HG03064 (cell line): ENCODE measurements around the gene SLC8A1.

Source experiments
- ATAC-seq: cut with Tn5 transposase; IDR thresholded peaks from one replicate; pipeline ENCODE4 v1.9.1; 2021; ENCODE audit warnings: low read depth; ENCODE audit not compliant: unreplicated experiment

Gene SLC8A1

GRCh38 chr2:40321822-40322221 lies 130.1 kb downstream of the SLC8A1 start:
- ATAC-seq: no peak

DNA sequence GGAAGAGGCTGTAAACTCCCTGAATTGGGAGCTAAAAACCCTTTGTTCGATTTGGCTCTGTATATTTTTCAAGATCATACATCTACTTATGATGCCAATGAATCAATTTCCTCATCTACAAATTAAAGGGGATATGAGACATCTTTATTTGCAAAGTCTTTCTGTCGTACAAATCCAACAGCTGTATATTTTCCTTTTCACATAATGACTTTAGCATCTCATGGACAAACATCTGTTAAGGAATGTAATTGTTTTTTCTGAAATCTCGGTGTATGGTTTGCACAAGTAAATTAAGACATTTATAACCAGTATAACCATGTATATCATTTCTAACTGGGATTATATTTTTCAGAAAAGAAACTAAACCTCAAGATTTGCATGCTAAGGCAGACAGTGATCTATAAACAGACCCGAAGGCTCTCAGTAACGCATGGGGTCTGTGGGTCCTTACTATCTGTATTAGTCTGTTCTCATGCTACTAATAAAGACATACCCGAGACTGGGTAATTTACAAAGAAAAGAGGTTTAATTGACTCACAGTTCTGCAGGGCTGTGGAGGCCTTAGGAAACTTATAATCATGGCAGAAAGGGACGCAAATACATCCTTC lies 130.8 kb downstream of the SLC8A1 start:
- ATAC-seq: no peak

DNA sequence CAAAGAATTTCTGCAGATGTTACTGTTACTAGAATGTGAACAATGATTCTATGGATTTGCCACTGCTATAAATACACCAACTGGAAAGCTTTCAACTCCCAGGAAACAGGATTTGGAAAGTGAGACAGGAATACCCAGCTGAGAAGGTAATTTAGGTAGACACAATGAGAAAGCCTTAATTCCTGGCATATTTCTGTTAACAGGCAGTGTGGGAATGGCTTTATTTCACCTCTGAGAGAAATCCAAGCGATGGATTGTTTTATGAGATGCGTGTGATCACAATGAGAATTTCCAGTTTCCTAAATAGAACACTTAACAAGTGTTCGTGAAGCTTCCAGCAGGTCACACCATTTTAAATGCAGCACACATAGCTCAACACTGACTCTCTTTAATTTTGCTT lies 133.0 kb downstream of the SLC8A1 start:
- ATAC-seq: no peak

DNA sequence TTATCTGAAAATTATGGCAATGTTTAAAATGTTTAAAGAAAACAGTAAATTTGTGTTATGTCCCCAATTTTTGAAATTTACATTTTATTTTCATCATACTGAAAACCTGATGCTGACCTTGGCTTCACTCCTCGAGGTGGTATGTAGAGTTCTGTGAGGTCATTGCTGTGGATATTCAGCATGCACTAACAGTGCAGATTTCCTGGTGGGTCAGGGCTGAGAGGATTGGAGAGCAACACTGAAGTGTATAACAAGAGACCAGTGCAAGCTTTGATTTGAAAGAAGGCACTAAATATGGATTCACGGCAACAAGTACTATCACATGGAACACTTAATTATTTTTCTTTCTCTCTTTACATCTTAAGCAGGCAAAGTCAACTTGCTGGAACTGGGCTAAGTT lies 134.1 kb downstream of the SLC8A1 start:
- no peak for ATAC-seq

DNA sequence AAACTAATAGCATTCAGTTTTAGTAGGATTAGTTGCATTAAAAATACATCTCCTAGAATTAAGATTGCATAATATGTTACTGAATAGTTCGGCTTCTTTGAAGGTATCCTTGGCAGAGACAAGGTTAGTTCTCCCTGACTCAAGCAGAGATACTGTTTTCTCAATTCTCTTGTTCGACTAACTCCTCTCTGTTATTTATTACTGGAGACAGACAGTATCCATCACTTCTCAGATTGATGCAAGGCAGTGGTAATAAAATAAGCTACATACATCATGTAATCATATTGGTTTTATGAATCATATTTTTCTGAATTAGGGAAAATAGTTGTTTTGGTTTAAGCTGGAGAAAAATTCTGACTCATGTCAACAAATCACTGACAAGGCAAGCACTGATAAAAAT lies 134.8 kb downstream of the SLC8A1 start:
- no peak for ATAC-seq

DNA sequence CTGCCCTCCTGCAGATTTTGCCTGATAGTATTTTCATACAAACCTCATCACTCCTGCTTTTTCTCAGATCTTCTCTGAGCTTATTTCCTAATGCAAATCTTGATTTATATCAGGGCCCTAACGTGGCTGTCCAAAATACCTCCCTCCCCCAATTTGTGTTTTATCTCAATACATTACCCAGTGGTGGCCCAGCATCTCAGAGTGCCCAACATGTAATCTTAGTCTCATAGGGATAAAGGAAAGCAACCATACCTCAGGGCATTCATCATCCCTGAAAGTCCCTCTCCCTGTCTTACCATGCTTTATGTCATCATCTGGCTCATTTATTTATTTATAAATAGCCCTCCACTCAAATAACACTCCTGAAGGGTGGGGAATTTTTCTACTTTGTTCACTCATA lies 135.3 kb downstream of the SLC8A1 start:
- ATAC-seq: no peak

DNA sequence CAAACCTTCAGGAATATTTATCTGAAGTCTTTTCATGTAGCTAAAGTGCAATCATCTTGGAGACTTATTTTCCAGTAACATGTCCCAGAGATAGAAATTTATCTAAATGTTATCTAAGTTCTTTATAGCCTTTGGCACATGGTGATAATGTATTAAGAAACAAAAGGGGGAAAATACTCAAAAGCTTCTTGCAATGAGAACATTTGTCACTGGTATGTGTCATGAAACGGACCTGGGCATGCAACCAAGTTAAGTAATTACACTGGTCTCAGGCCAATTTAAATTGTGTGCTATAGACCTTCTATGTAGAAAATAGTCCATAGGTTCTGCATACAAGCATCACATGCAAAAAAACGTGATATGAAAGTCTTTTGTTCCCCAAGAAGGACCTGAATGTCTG lies 136.2 kb downstream of the SLC8A1 start:
- ATAC-seq: no peak

GRCh38 chr2:40311026-40311425 lies 140.9 kb downstream of the SLC8A1 start:
- no peak for ATAC-seq

DNA sequence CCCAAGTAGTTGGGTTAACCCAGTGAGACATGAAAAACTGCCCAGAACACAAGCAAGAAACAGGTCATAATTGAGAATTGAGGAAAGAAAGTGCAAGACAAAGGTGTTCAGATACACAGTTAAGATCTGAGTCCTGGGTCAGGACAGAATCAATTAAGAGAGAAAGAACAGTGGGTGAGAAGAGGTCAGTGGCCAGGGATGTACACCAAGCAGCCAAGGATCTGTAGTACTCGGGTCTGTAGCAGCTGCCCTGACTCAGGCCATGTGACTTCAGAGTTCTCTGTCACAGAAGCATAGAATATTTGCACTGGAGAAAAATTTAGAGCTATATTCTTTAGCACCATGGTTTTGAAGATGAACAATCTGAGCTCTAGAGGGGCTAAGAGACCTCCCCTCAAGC lies 141.6 kb downstream of the SLC8A1 start:
- ATAC-seq: no peak

GRCh38 chr2:40304340-40304739 lies 147.6 kb downstream of the SLC8A1 start:
- no peak for ATAC-seq

DNA sequence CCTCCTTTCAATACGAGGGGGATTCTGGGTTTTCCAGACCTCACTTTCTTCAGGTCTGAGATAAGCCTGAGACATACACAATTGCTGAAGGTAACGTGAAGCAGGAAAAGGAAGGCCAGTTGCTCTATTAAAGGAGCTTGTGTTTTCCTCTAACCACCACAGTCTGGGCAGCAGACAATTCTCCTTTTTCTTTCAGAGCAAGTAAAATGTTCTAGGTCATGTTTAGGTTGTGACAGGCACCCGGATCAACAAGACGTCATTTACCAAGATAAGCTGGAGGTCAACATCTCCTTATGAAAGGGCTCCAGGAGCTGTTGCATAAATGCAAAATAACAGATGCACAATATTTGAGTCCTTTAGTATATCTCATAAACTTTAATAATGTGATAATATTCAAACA lies 148.1 kb downstream of the SLC8A1 start:
- no peak for ATAC-seq

DNA sequence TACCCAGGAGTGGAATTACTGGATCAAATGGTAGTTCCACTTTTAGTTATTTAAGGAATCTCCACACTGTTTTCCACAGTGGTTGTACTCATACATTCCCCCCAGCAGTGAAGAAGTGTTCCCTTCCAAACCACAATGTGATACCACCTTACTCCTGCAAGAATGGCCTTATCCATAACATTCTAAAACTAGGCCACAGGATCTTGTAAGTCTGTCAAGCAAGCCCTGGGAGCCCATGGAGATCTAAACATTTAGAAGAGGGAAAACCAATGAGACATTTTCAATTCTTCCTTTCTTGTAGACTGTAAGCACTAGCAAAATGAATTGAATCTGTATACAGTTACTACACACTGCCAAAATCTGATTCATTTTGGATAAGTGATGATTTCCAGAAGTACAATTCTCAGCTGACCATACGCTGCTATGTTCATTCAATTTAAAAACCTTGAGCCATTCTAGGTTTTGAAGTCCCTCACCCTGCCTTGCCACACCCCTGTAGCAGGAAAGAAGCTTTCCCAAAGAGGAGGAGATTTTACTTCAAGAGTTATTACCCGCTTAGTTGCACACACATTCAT lies 149.1 kb downstream of the SLC8A1 start:
- ATAC-seq: no peak

- ATAC-seq: no peak
These were observed 151.5 kb downstream of the SLC8A1 start for GRCh38 chr2:40300391-40300790.

DNA sequence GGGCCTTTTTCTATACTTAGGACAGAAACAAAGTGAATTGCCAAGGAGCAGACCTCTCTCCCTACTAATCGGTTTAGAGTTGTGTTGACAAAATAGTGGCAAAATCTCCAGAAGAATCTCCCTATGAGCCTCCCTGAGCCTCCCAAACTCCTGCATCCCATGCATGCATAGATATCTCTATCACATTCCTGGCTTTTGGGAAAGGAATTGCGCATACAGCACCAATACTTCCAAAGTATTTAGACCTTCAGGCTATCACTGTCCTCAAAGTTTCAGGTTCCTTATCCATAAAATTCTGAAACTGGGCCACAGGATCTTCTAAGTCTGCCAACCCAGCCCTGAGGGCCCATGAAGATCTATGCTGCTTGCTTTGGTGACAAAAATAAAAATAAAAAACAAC lies 152.1 kb downstream of the SLC8A1 start:
- ATAC-seq: no peak

DNA sequence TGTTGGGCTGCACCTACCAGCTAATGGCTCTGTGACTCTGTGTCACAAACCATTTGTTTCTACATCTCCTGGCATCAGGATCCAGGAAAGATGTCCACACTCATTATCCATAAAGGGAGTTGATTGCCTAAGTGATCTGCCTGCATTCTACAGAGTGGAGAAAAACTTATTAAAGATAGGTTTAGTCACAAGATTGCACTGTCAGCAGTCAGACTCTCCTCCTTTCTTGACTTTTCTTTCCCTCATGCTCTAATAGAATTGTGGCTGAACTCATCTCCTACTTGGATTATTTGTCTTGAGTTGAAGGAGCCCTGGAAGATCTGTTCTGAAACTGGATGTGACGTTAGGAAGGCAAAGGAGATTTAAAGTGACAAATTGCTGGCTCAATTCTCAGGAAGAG lies 152.7 kb downstream of the SLC8A1 start:
- ATAC-seq: no peak

- ATAC-seq: no peak
These were observed 153.9 kb downstream of the SLC8A1 start for GRCh38 chr2:40298026-40298425.

DNA sequence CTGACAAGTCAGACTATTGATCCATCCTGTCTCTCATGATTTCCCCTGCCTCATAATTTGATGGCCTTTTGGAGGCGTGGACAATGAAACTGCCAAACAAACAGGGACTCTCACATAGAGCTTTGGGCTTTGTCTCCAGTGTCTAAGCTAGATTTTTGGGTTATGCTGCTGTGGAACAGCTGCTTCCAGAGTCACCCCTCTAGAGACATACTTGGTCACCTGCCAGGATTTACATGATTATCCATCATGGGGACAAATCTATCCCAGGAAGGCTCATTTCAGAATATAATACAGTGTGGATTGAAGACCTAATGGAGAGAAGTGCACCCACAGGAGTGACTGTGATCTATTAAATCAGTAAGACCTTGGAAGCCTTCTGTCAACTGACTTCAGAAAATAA lies 159.6 kb downstream of the SLC8A1 start:
- no peak for ATAC-seq

GRCh38 chr2:40289771-40290404 lies 162.0 kb downstream of the SLC8A1 start:
- ATAC-seq: no peak

- ATAC-seq: no peak
These were observed 164.1 kb downstream of the SLC8A1 start for GRCh38 chr2:40287773-40288172.

DNA sequence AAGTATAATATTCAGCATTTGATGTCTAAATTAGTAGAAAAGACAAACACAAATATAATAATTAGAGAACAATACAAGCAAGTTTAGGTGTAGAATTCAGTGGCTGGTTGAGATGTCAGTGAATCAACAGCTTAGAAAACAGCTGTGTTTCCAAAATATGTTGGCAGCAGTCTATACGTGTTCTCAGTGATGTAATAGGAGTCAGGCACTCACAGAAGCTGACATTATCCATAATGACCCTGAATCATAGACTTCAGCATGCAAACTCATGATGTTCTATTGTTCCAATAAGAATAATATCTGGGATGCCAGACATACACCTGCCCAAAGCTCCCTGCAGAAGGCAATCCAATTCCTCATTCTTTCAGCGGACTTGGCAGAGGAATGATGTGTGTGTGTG lies 164.7 kb downstream of the SLC8A1 start:
- no peak for ATAC-seq

DNA sequence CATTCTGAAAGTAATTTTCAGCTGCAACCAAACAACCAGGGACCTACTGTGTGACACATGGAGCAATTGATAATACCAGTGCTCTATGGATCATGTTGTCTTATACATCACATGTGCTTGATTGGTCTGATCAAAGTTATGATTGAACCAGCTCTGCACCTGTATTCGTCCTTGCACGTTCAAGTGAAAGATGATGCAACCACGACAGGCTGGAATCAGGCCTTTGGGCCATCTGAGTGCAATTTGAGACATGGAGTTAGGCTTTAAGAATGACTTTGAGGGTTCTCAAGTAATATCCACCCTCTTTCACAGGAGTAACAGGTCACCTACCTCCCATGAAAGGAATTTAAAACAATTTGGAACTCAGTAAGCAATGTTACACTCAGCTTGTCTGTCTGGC lies 165.2 kb downstream of the SLC8A1 start:
- ATAC-seq: no peak

DNA sequence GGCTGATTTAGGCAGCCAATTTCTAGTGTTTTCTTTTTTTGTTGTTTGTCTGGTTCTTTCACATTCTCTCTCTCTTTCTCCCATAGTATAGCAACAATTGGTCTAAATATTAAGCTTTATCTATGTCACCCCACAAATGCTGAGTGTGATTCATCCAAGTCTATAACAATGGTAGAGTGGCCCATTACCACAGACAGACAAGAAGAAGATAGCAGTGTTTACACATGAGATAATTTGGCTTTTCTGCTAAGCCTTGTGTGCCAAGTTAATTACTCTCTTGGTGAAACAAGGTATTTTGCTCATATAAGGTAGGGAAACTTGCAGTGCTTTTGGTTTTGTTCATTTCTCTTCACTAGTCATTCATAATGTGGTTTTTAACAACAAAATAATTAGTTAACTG lies 166.5 kb downstream of the SLC8A1 start:
- ATAC-seq: no peak
